A673 (cell line): ENCODE measurements around the gene EZH1. TPM values are rescaled to one million over a fixed set of nuclear protein-coding genes. Genes with fewer than 3 reads are reported as not detected.
"Not testable (repeated sequence)": the region's sequence is repeated elsewhere in the genome, so short reads cannot be mapped to it uniquely, and the experiment has no call there.

Experiments
- BruUV-seq: library from RNA; stranded (reverse); fragments of 400-500 nt; replicated peaks from 2 replicates; lab custom pipeline; 2021; lab: Mats Ljungman, UMichigan
- CTCF ChIA-PET: fragments of 300-600 bp; sonication (Branson Sonifier 250); formaldehyde crosslinking; loops from one replicate; lab custom pipeline; 2022; ENCODE audit warnings: antibody characterized with exemption; lab: Charles Lee
- POLR2A ChIA-PET: fragments of 300-600 bp; sonication (Branson Sonifier 250); formaldehyde crosslinking; loops from one replicate; lab custom pipeline; 2022; ENCODE audit warnings: antibody characterized with exemption; ENCODE audit not compliant: low non-redundant PET; lab: Charles Lee
- DNase-seq: peaks from one replicate; pipeline ENCODE4 v3.0.0-alpha.2; 2015; ENCODE audit warnings: low spot score
- H3K27ac ChIP-seq: fragments of 200-600 bp; sonication (generic); 2 replicates; pipeline ENCODE4 v1.5.1; 2016; ENCODE audit warnings: mixed run types, low read depth, mild to moderate bottlenecking, mixed read lengths, antibody characterized with exemption, low read length; ENCODE audit not compliant: poor library complexity, severe bottlenecking
- H3K27me3 ChIP-seq: fragments of 200-600 bp; sonication (generic); replicated peaks from 2 replicates; pipeline ENCODE4 v1.6.1; 2017; ENCODE audit warnings: mixed run types, low read depth, mild to moderate bottlenecking, mixed read lengths, antibody characterized with exemption, low read length; ENCODE audit not compliant: insufficient read depth, poor library complexity
- H3K36me3 ChIP-seq: fragments of 200-600 bp; sonication (generic); 2 replicates; pipeline ENCODE4 v1.6.1; 2016; ENCODE audit warnings: mixed run types, mild to moderate bottlenecking, mixed read lengths, antibody characterized with exemption, low read length; ENCODE audit not compliant: insufficient read depth, poor library complexity, severe bottlenecking
- H3K4me1 ChIP-seq: fragments of 200-600 bp; sonication (generic); 2 replicates; pipeline ENCODE4 v1.6.1; 2017; ENCODE audit warnings: mixed run types, mild to moderate bottlenecking, mixed read lengths, antibody characterized with exemption, low read length; ENCODE audit not compliant: insufficient read depth, poor library complexity, severe bottlenecking
- H3K4me3 ChIP-seq: fragments of 200-600 bp; sonication (generic); 2 replicates; pipeline ENCODE4 v1.5.1; 2016; ENCODE audit warnings: low read depth, mixed run types, mild to moderate bottlenecking, mixed read lengths, low read length; ENCODE audit not compliant: poor library complexity, severe bottlenecking
- H3K9me3 ChIP-seq: fragments of 200-600 bp; sonication (generic); 2 replicates; pipeline ENCODE4 v1.6.1; 2016; ENCODE audit warnings: mixed run types, low read depth, mild to moderate bottlenecking, mixed read lengths, antibody characterized with exemption, low read length; ENCODE audit not compliant: poor library complexity, severe bottlenecking
- EZH2 ChIP-seq: fragments of 200-600 bp; sonication (generic); IDR thresholded peaks from 2 replicates; pipeline ENCODE4 v1.6.1; 2017; ENCODE audit warnings: borderline replicate concordance, low read depth, mild to moderate bottlenecking, mixed read lengths, antibody characterized with exemption, low read length; ENCODE audit not compliant: poor library complexity, severe bottlenecking
- intact Hi-C: fragments of 100-400 bp; cut with micrococcal nuclease; formaldehyde crosslinking; loops from one replicate; pipeline ENCODE4 v1.10.0; 2022; ENCODE audit not compliant: unreplicated experiment
- total RNA-seq: library from RNA; stranded (reverse); gene quantifications from 2 replicates; pipeline ENCODE4 v1.2.3, GENCODE V29; 2021
- TF ChIP-seq, protein P1 (sequence below): fragments of 300-800, 200-600 bp; sonication (generic); conservative IDR thresholded peaks from 2 replicates; pipeline ENCODE4 v1.5.1; 2017; ENCODE audit warnings: low read depth, mild to moderate bottlenecking, antibody characterized with exemption, low read length, moderate library complexity, mixed read lengths

The EZH1 gene
- total RNA-seq, 1 experiment from 2014 or later: 16.4 TPM

- no TSS peak for BruUV-seq
- POLR2A ChIA-PET: no interaction called here
- intact Hi-C loops: no loop called here
These were observed 79.2 kb downstream of the EZH1 start for GRCh38 chr17:42665581-42666001.

GRCh38 chr17:42660692-42661345 lies 84.0 kb downstream of the EZH1 start:
- Histone ChIP-seq H3K4me3 (no peak overlapping the region), H3K36me3 (no peaks in the 10 kb centered on the region), H3K9me3 (no peaks in the 10 kb centered on the region), H3K27me3 (no peaks in the 10 kb centered on the region), H3K4me1 (peaks cover 4% of the 10 kb centered on the region), H3K27ac (no peak overlapping the region)
- CTCF ChIA-PET: no interaction called here
- intact Hi-C loops: no loop called here
- TF ChIP-seq, protein P1, sequence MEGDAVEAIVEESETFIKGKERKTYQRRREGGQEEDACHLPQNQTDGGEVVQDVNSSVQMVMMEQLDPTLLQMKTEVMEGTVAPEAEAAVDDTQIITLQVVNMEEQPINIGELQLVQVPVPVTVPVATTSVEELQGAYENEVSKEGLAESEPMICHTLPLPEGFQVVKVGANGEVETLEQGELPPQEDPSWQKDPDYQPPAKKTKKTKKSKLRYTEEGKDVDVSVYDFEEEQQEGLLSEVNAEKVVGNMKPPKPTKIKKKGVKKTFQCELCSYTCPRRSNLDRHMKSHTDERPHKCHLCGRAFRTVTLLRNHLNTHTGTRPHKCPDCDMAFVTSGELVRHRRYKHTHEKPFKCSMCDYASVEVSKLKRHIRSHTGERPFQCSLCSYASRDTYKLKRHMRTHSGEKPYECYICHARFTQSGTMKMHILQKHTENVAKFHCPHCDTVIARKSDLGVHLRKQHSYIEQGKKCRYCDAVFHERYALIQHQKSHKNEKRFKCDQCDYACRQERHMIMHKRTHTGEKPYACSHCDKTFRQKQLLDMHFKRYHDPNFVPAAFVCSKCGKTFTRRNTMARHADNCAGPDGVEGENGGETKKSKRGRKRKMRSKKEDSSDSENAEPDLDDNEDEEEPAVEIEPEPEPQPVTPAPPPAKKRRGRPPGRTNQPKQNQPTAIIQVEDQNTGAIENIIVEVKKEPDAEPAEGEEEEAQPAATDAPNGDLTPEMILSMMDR: no peak
- DNase-seq: peak; percentile 35
- POLR2A ChIA-PET: interaction anchor here (0.9 kb wide), 1 partner anchor 10 kb away, joined by 7 read pairs; no protein-coding TSS in a partner anchor
- BruUV-seq: TSS peak; percentile 57

More at GRCh38 chr17:42665581-42666001, 79.2 kb downstream of the EZH1 start:
- H3K27me3 ChIP-seq: no peaks in the 10 kb centered on the region
- DNase-seq: no peak
- H3K9me3 ChIP-seq: no peaks in the 10 kb centered on the region
- CTCF ChIA-PET: no interaction called here
- no peaks in the 10 kb centered on the region for H3K4me1 ChIP-seq
- H3K36me3 ChIP-seq: peaks cover 9% of the 10 kb centered on the region
- H3K4me3 ChIP-seq: no peak overlapping the region
- H3K27ac ChIP-seq: no peak overlapping the region
- TF ChIP-seq, protein P1: no peak
- TF ChIP-seq EZH2: no peak

- H3K36me3 ChIP-seq, BruUV-seq, H3K27me3 ChIP-seq, DNase-seq, H3K9me3 ChIP-seq, intact Hi-C loops, POLR2A ChIA-PET, H3K4me1 ChIP-seq, H3K27ac ChIP-seq, CTCF ChIA-PET: not testable (repeated sequence)
- peak overlapping the region; percentile 58 for H3K4me3 ChIP-seq
These were observed 84.9 kb downstream of the EZH1 start for GRCh38 chr17:42659932-42660274.
